Measurements from ENCODE around the gene CNTNAP5.

GRCh38 chr2:124153713-124154112 is 128.6 kb downstream of the CNTNAP5 start:
- TF ChIP-seq CTCF (IDR thresholded peaks at IDR 0.05) (no peak), POLR2A (IDR thresholded peaks at IDR 0.05) (no peak)
